GM12891 (cell line): ENCODE data around the gene SLC24A3.

ENCODE experiments used
- DNase-seq: peaks from one replicate; pipeline ENCODE4 v3.0.0; 2011; ENCODE audit warnings: low spot score; ENCODE audit not compliant: insufficient read length
- FAIRE-seq: peaks from 2 replicates; lab custom pipeline; 2011; peaks lifted over from hg19 to GRCh38; lab: Jason Lieb, UNC
- PAX5 ChIP-seq: IDR thresholded peaks from 2 replicates; pipeline ENCODE4 v1.6.1; 2011; ENCODE audit warnings: low read length, moderate library complexity, mild to moderate bottlenecking; ENCODE audit not compliant: insufficient read depth, severe bottlenecking
- POLR2A ChIP-seq: IDR thresholded peaks from 2 replicates; pipeline ENCODE4 v1.6.1; 2011; ENCODE audit warnings: low read depth, low read length, control low read depth
- POLR2AphosphoS5 ChIP-seq: IDR thresholded peaks from 2 replicates; pipeline ENCODE4 v1.6.1; 2011; ENCODE audit warnings: low read depth, low read length, control low read depth
- POU2F2 ChIP-seq: IDR thresholded peaks from 2 replicates; pipeline ENCODE4 v1.6.1; 2011; ENCODE audit warnings: low read depth, mild to moderate bottlenecking, control low read depth, low read length, moderate library complexity
- SPI1 ChIP-seq: IDR thresholded peaks from 2 replicates; pipeline ENCODE4 v1.6.1; 2011; ENCODE audit warnings: low read depth, low read length, control low read depth
- TAF1 ChIP-seq: IDR thresholded peaks from 2 replicates; pipeline ENCODE4 v1.6.1; 2011; ENCODE audit warnings: low read depth, low read length, control low read depth

The SLC24A3 gene

GRCh38 chr20:19712721-19713260, 500.3 kb downstream of the SLC24A3 start:
- FAIRE-seq, result no peak
- no peak for DNase-seq
- TF ChIP-seq SPI1 (no peak), PAX5 (no peak), POLR2A (no peak)

DNA sequence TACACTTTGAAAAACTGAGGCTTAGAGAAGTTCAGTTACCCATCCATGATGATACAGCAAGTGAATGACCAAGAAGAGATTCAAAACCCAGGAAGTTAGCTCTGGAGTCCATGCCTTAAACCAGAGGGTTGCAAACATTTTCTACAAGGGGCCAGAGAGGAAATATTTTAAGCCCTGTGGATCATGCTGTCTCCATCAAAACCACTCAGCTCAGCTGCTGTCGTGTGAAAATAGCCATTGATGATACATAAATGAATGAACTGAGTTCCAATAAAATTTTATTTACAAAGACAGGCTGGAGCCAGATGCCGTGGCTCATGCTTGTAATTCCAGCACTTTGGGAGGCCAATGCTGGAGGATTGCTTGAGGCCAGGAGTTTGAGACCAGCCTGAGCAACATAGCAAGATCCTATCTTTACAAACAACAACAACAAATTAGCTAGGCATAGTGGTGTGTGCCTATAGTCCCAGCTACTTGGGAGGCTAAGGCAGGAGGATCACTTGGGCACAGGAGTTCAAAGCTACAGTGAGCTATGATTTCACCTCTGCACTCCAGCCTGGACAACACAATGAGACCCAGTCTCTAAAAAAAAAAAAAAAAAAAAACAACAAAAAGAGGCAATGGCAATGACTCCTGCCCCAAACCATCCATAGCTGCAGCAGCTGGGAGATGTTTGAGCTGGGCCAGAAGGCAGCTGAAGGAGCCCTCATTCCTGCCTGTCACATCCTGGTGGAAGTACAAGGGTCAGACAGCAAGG, 501.6 kb downstream of the SLC24A3 start:
- no peak for TF ChIP-seq POU2F2
- TF ChIP-seq SPI1, result no peak
- no peak for TF ChIP-seq TAF1
- no peak for TF ChIP-seq POLR2AphosphoS5
- no peak for TF ChIP-seq POLR2A
- TF ChIP-seq PAX5, result no peak
- FAIRE-seq, result no peak
- DNase-seq, result no peak

GRCh38 chr20:19714579-19714840, 502.1 kb downstream of the SLC24A3 start:
- DNase-seq (no peak), FAIRE-seq (no peak)
- no peak for TF ChIP-seq TAF1
- TF ChIP-seq PAX5, result no peak
- TF ChIP-seq SPI1, result no peak
- TF ChIP-seq POLR2A, result no peak
- TF ChIP-seq POU2F2, result no peak
- TF ChIP-seq POLR2AphosphoS5, result no peak

DNA sequence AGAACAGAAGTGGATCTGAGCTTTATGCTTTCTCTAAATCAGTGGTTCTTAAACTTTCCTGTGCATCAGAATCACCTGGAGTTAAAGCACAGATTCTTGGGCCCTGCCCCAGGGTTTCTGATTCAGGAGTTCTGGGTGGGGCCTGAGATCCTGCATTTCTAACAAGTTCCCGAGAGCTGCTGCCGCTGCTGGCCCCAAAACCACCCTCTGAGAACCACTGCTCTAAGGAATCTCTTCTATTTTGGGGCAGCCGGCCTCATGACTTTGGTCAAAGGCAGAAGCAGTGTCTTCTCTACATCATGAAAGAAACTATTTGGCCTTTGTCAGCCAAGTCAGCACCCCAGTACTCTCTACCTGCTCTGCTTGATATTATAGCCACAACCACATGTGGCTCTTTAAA, 503.5 kb downstream of the SLC24A3 start:
- FAIRE-seq, result no peak
- DNase-seq, result no peak
- TF ChIP-seq POLR2AphosphoS5 (no peak), TAF1 (no peak), SPI1 (no peak), POU2F2 (no peak), POLR2A (no peak), PAX5 (no peak)

DNA sequence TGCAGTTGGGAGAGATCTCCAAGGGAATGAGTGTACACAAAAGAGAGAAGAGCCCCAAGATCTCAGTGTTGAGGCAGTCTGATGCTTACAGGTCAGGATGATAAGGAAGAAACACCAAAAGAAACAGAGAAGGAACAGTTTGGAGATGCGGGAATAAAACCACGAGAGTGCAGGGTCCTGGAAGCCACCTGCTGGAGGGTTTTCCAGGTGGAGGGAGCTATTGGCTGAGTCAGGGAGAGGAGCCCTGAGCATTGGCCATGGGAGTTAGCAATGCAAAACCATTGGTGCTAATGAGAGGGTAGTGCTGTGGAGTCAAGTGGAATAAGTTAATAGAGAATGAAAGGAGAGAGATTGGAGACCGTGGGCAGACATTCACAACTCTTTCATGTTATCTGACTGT, 506.4 kb downstream of the SLC24A3 start:
- FAIRE-seq (no peak), DNase-seq (no peak)
- TF ChIP-seq POU2F2 (no peak), TAF1 (no peak), POLR2A (no peak), SPI1 (no peak), PAX5 (no peak), POLR2AphosphoS5 (no peak)

GRCh38 chr20:19720991-19721390, 508.5 kb downstream of the SLC24A3 start:
- no peak for DNase-seq
- FAIRE-seq, result no peak
- no peak for TF ChIP-seq POLR2A
- TF ChIP-seq PAX5, result no peak
- no peak for TF ChIP-seq SPI1
- no peak for TF ChIP-seq TAF1
- TF ChIP-seq POU2F2, result no peak
- no peak for TF ChIP-seq POLR2AphosphoS5

DNA sequence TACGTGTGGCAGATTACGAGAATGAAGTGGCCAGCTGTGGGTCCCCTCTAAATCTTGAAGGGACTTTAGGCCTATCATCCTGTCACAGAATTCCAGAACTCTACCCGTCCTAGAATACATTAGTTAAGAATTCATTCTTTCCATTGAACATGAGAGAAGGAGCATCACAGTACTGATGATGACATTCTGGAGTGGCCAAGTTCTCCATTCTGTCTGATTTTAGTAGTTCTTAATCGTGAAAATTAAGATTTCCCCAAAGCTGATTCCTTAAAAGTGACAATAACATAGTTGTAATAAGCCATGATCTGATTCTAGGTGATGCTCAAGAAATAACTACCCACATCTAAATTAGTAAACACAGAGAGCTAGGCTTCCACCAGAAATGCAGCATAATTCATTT, 510.6 kb downstream of the SLC24A3 start:
- TF ChIP-seq TAF1, result no peak
- TF ChIP-seq SPI1, result no peak
- TF ChIP-seq POLR2A, result no peak
- TF ChIP-seq POU2F2, result no peak
- no peak for TF ChIP-seq POLR2AphosphoS5
- TF ChIP-seq PAX5, result no peak
- DNase-seq (no peak), FAIRE-seq (no peak)

- DNase-seq (no peak), FAIRE-seq (no peak)
- TF ChIP-seq POLR2AphosphoS5 (no peak), POLR2A (no peak), PAX5 (no peak), POU2F2 (no peak), TAF1 (no peak), SPI1 (no peak)
Observed at GRCh38 chr20:19723813-19724430, 511.5 kb downstream of the SLC24A3 start.

- no peak for FAIRE-seq
- TF ChIP-seq POU2F2, result no peak
- TF ChIP-seq PAX5, result no peak
- no peak for TF ChIP-seq TAF1
- DNase-seq, result no peak
Observed at GRCh38 chr20:19725373-19725772, 512.9 kb downstream of the SLC24A3 start.

DNA sequence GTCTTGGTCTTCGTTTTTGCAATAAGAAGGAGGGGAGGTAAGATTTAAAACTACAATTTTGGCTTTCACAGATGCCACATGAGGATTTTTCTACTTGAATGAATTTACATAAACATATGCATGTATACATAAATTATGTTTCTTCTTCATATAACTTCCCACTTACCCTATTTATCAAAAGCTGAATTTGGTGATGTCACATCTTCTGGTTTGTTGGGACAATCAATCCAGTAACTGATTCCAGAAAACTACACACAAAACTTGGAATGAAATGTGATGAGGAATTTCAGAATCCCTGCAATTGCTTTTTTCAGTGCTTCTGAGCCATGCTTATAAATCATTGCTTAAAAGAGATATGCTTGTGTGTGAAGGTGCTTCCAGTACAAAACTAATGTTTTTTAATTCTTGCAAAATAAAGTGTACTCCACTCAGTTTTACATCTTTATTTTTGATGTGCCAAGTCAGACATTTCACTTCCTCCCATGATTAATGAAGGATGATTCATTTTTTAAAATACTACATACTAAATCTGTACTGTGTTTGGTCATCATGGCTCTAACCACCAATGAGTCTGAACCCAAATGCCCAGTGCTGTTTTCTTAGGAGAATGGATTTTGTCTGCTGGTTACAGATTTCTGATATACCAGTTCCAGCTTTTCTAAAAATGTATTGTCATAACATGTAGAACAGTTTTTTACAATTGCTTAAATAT, 513.5 kb downstream of the SLC24A3 start:
- TF ChIP-seq SPI1 (no peak), POLR2A (no peak), POU2F2 (no peak), TAF1 (no peak), POLR2AphosphoS5 (no peak)

More for the DNA sequence above, 513.5 kb downstream of the SLC24A3 start:
- DNase-seq (no peak), FAIRE-seq (no peak)
